ENCODE results near the gene PTF1A.
A peak's percentile ranks its signal among the peaks of the same experiment; 100 is the strongest.

The PTF1A gene

GRCh38 chr10:23186178-23186577 lies 5.9 kb upstream of the PTF1A start:
- DNase-seq (ENCODE audit: extremely low spot score), result no peak
- CTCF ChIA-PET, result interaction anchor here (3.5 kb wide), 1 partner anchor 7 kb away, joined by 10 read pairs; no protein-coding TSS in a partner anchor
- POLR2A ChIA-PET, result no interaction called here
- TF ChIP-seq CTCF (IDR thresholded peaks at IDR 0.05; ENCODE audit: control extremely low read depth, extremely low read depth, low read depth, missing control alignments), result no peak

GRCh38 chr10:23186697-23187096 lies 5.4 kb upstream of the PTF1A start:
- POLR2A ChIA-PET, result no interaction called here
- no peak for TF ChIP-seq CTCF (IDR thresholded peaks at IDR 0.05; ENCODE audit: control extremely low read depth, extremely low read depth, low read depth, missing control alignments)
- no peak for DNase-seq (ENCODE audit: extremely low spot score)
- CTCF ChIA-PET, result interaction anchor here (3.5 kb wide), 1 partner anchor 8 kb away, joined by 10 read pairs; no protein-coding TSS in a partner anchor

- DNase-seq (ENCODE audit: extremely low spot score), result no peak
- ChIA-PET CTCF (interaction anchor here (3.5 kb wide), 1 partner anchor 8 kb away, joined by 10 read pairs; no protein-coding TSS in a partner anchor), POLR2A (no interaction called here)
- no peak for TF ChIP-seq CTCF (IDR thresholded peaks at IDR 0.05; ENCODE audit: control extremely low read depth, extremely low read depth, low read depth, missing control alignments)
Measured at GRCh38 chr10:23187155-23187554, 5.0 kb upstream of the PTF1A start.

- CTCF ChIA-PET, result interaction anchor here (1.5 to 3.5 kb wide), 2 partner anchors 9 to 10 kb away, joined by 3 to 10 read pairs; no protein-coding TSS in a partner anchor
- no peak for TF ChIP-seq CTCF (IDR thresholded peaks at IDR 0.05; ENCODE audit: control extremely low read depth, extremely low read depth, low read depth, missing control alignments)
- POLR2A ChIA-PET, result no interaction called here
- no peak for DNase-seq (ENCODE audit: extremely low spot score)
Measured at GRCh38 chr10:23189024-23189423, 3.1 kb upstream of the PTF1A start.

GRCh38 chr10:23190872-23191763 lies 994 bp upstream of the PTF1A start:
- CTCF ChIA-PET, result no interaction called here
- no peak for DNase-seq (ENCODE audit: extremely low spot score)
- TF ChIP-seq CTCF (IDR thresholded peaks at IDR 0.05; ENCODE audit: control extremely low read depth, extremely low read depth, low read depth, missing control alignments), result no peak
- POLR2A ChIA-PET, result no interaction called here

- POLR2A ChIA-PET, result interaction anchor here (0.6 to 0.7 kb wide), 2 partner anchors 13 to 24 kb away, joined by 3 to 5 read pairs; no protein-coding TSS in a partner anchor
- CTCF ChIA-PET, result no interaction called here
- no peak for TF ChIP-seq CTCF (IDR thresholded peaks at IDR 0.05; ENCODE audit: control extremely low read depth, extremely low read depth, low read depth, missing control alignments)
- peak; percentile 16 for DNase-seq (ENCODE audit: extremely low spot score)
Measured at GRCh38 chr10:23192712-23193434, 761 bp downstream of the PTF1A start.
